GM12878 (cell line): Measurements from ENCODE around the gene POU3F2.

ENCODE experiments used
- BHLHE40 ChIP-seq, 2 experiments: fragments of 450-650 bp in 1 of 2; IDR thresholded peaks; 2 replicates each; pipeline ENCODE4 v1.6.1; 2011 to 2017; ENCODE audit warnings: low read depth in 2 of 2, borderline replicate concordance in 1 of 2, improper control_type of control experiment in 1 of 2, low read length in 1 of 2, mild to moderate bottlenecking in 1 of 2
- CTCF ChIP-seq, 3 experiments: IDR thresholded peaks in 2 of 3; conservative IDR thresholded peaks in 1 of 3; 2 replicates each; pipeline ENCODE4 v1.5.1; 2011; ENCODE audit warnings: low read depth in 3 of 3, low read length in 3 of 3, mild to moderate bottlenecking in 3 of 3, control low read depth in 2 of 3, moderate library complexity in 2 of 3, inconsistent platforms in 1 of 3, mixed read lengths in 1 of 3; ENCODE audit not compliant: control insufficient read depth in 2 of 3, insufficient read depth in 1 of 3; ENCODE audit errors: extremely low read depth in 1 of 3
- EED ChIP-seq: sonication (generic); IDR thresholded peaks from 2 replicates; pipeline ENCODE4 v1.6.1; 2016; ENCODE audit warnings: antibody characterized with exemption, low read depth
- EGR1 ChIP-seq, 2 experiments: IDR thresholded peaks; 1 replicate in 1 of 2; 2 replicates in 1 of 2; pipeline ENCODE4 v1.6.1; 2011 to 2012; ENCODE audit warnings: low read depth in 2 of 2, low read length in 2 of 2, borderline replicate concordance in 1 of 2, mild to moderate bottlenecking in 1 of 2, moderate library complexity in 1 of 2
- FOXM1 ChIP-seq: IDR thresholded peaks from 2 replicates; pipeline ENCODE4 v1.6.1; 2012; ENCODE audit warnings: low read depth, mild to moderate bottlenecking, inconsistent platforms, low read length, moderate library complexity
- HDAC2 ChIP-seq: fragments of 200-600 bp; sonication (generic); IDR thresholded peaks from 2 replicates; pipeline ENCODE4 v1.6.1; 2017
- MXI1 ChIP-seq: fragments of 150-350 bp; IDR thresholded peaks from 2 replicates; pipeline ENCODE4 v1.6.1; 2011; ENCODE audit warnings: low read depth, mild to moderate bottlenecking, inconsistent platforms, low read length, improper control_type of control experiment
- NR2C2 ChIP-seq: IDR thresholded peaks from 2 replicates; pipeline ENCODE4 v1.6.1; 2011; ENCODE audit warnings: borderline replicate concordance, low read depth; ENCODE audit not compliant: control insufficient read depth, insufficient read length
- PBX3 ChIP-seq: IDR thresholded peaks from 2 replicates; pipeline ENCODE4 v1.6.1; 2011; ENCODE audit warnings: mild to moderate bottlenecking, low read depth, low read length, moderate library complexity; ENCODE audit not compliant: insufficient replicate concordance
- RFX5 ChIP-seq: IDR thresholded peaks from 2 replicates; pipeline ENCODE4 v1.6.1; 2011; ENCODE audit warnings: low read depth, low read length, improper control_type of control experiment
- ZBTB33 ChIP-seq: fragments of 450-650 bp; IDR thresholded peaks from 2 replicates; pipeline ENCODE4 v1.6.1; 2017; ENCODE audit warnings: mild to moderate bottlenecking
- ZBTB40 ChIP-seq: fragments of 450-650 bp; IDR thresholded peaks from 2 replicates; pipeline ENCODE4 v1.6.1; 2016; ENCODE audit warnings: mild to moderate bottlenecking, moderate library complexity, borderline replicate concordance
- ZNF274 ChIP-seq: IDR thresholded peaks from one replicate; pipeline ENCODE4 v1.8.0; 2011; ENCODE audit not compliant: insufficient read length, insufficient read depth

- TF ChIP-seq PBX3 (no peak), ZBTB33 (no peak), EGR1 (IDR thresholded peaks at IDR 0.05; ENCODE audit: borderline replicate concordance in 1 of 2, low read depth in 2 of 2, low read length in 2 of 2) (no peak), NR2C2 (no peak), FOXM1 (no peak), CTCF (IDR thresholded peaks at IDR 0.05 in 2 of 3, conservative IDR thresholded peaks at IDR 0.05 in 1 of 3; ENCODE audit: control insufficient read depth in 2 of 3, extremely low read depth in 1 of 3, insufficient read depth in 1 of 3, low read depth in 3 of 3, low read length in 3 of 3) (no peak), RFX5 (no peak), HDAC2 (no peak), EED (no peak), ZNF274 (no peak), MXI1 (no peak), BHLHE40 (IDR thresholded peaks at IDR 0.05; ENCODE audit: borderline replicate concordance in 1 of 2, low read depth in 2 of 2, low read length in 1 of 2) (no peak), ZBTB40 (no peak)
These were observed 10.8 kb upstream of the POU3F2 start for GRCh38 chr6:98823428-98824161.
